ENCODE results near the gene JMJD8. TPM values are rescaled to one million over a fixed set of nuclear protein-coding genes. Genes with fewer than 3 reads are reported as not detected.

Gene JMJD8
- polyA plus RNA-seq, 3 donors, result 28.7 to 45.3 (median 33.5) TPM

GRCh38 chr16:720447-720989, 36.4 kb upstream of the JMJD8 start:
- H3K4me2 ChIP-seq (replicated peaks; ENCODE audit: extremely low read depth, low read length, poor library complexity, severe bottlenecking), result peak overlapping the region; percentile 100
- H3K36me3 Mint-ChIP-seq, result peaks cover 5 to 7% of the 10 kb centered on the region in 2 donors
- peaks cover 19% of the 10 kb centered on the region for H3K4me1 Mint-ChIP-seq
- H3K27me3 Mint-ChIP-seq (ENCODE audit: low read depth in 3 of 3), result peaks cover 39 to 54% (median 40%) of the 10 kb centered on the region in 3 donors
- H3K27ac Mint-ChIP-seq, result peak overlapping the region in 2 of 7 donors; percentile 30 to 61
- H3K4me1 ChIP-seq (ENCODE audit: control insufficient read depth in 1 of 2, insufficient read depth in 2 of 2, low read length in 2 of 2), result peaks cover 25 to 35% of the 10 kb centered on the region in 2 donors
- H2AFZ ChIP-seq (ENCODE audit: insufficient read depth, low read depth, low read length, poor library complexity, severe bottlenecking), result peak overlapping the region; percentile 100
- H3K9me3 ChIP-seq (replicated peaks in 1 of 2; ENCODE audit: control insufficient read depth in 1 of 2, insufficient read depth in 1 of 2, low read length in 2 of 2), result peaks cover 4 to 9% of the 10 kb centered on the region in 2 donors
- H3K27ac ChIP-seq (ENCODE audit: low read depth in 1 of 2, low read length in 2 of 2), result peak overlapping the region in 1 of 2 donors; percentile 36
- H3K9me3 Mint-ChIP-seq, result peaks cover 0 to 3% (median 0%) of the 10 kb centered on the region in 7 donors
- intact Hi-C loops (cut with micrococcal nuclease), result no loop called here
- H3K4me3 ChIP-seq (replicated peaks in 1 of 3; ENCODE audit: low read depth in 2 of 3, low read length in 3 of 3), result peak overlapping the region; percentile 51 to 88 (median 54)
- H3K9ac ChIP-seq (ENCODE audit: insufficient read depth, low read length, poor library complexity, severe bottlenecking), result peak overlapping the region; percentile 72
- no peaks in the 10 kb centered on the region for H3K79me2 ChIP-seq (ENCODE audit: insufficient read depth, low read length)
- DNase-seq, result no peak
- peak overlapping the region; percentile 79 to 87 for H3K4me3 Mint-ChIP-seq
- H3K27me3 ChIP-seq (ENCODE audit: control insufficient read depth in 2 of 2, insufficient read depth in 2 of 2, low read length in 2 of 2), result peaks cover 11 to 53% of the 10 kb centered on the region in 2 donors
- 0% methylated on average over 34 of the region's 38 CpGs for WGBS (ENCODE audit: insufficient coverage)
- no peaks in the 10 kb centered on the region for H3K36me3 ChIP-seq (replicated peaks in 1 of 2; ENCODE audit: control insufficient read depth in 1 of 2, insufficient read depth in 2 of 2, low read length in 2 of 2)
- TF ChIP-seq, protein P1, sequence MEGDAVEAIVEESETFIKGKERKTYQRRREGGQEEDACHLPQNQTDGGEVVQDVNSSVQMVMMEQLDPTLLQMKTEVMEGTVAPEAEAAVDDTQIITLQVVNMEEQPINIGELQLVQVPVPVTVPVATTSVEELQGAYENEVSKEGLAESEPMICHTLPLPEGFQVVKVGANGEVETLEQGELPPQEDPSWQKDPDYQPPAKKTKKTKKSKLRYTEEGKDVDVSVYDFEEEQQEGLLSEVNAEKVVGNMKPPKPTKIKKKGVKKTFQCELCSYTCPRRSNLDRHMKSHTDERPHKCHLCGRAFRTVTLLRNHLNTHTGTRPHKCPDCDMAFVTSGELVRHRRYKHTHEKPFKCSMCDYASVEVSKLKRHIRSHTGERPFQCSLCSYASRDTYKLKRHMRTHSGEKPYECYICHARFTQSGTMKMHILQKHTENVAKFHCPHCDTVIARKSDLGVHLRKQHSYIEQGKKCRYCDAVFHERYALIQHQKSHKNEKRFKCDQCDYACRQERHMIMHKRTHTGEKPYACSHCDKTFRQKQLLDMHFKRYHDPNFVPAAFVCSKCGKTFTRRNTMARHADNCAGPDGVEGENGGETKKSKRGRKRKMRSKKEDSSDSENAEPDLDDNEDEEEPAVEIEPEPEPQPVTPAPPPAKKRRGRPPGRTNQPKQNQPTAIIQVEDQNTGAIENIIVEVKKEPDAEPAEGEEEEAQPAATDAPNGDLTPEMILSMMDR (IDR thresholded peaks at IDR 0.05), result peak; percentile 10
- peaks cover 20% of the 10 kb centered on the region for H4K20me1 ChIP-seq (ENCODE audit: insufficient read depth, low read length)

DNA sequence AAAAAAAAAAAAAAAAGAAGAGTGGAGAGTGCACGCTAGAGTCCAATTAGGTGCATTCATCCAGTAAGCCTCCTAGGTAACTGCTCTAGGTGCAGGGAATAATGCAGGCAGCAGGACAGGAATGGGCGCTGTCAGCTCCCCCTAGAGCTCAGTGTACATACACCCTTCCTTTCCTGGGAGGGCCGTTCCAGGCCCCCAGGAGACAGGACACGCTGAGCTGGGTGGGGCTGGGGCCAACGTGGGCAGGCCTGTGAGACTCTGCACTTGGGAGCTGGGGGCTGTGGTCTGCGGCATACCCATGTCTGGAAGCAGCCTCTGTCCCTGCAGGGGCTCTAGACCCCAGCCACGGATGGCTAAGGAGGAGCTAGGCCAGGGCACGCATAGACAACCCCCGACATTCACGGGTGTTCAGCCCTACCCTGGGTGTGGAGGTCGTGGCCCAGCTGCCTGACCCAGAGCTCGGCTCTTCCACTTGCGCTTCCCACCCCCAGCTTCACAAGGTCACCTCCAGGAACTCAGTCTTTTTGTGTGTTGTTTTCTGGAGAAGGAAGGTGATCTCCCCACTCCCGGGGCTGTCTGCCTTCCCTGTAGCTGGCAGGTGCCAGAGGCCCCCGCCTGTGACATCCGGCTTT, 35.8 kb upstream of the JMJD8 start:
- Histone ChIP-seq H3K27ac (ENCODE audit: low read depth in 1 of 2, low read length in 2 of 2) (no peak overlapping the region), H3K9me3 (replicated peaks in 1 of 2; ENCODE audit: control insufficient read depth in 1 of 2, insufficient read depth in 1 of 2, low read length in 2 of 2) (peaks cover 4 to 9% of the 10 kb centered on the region in 2 donors), H2AFZ (ENCODE audit: insufficient read depth, low read depth, low read length, poor library complexity, severe bottlenecking) (peak overlapping the region; percentile 100), H3K4me2 (replicated peaks; ENCODE audit: extremely low read depth, low read length, poor library complexity, severe bottlenecking) (peak overlapping the region; percentile 100), H3K36me3 (replicated peaks in 1 of 2; ENCODE audit: control insufficient read depth in 1 of 2, insufficient read depth in 2 of 2, low read length in 2 of 2) (no peaks in the 10 kb centered on the region), H3K4me3 (replicated peaks in 1 of 3; ENCODE audit: low read depth in 2 of 3, low read length in 3 of 3) (peak overlapping the region in 2 of 3 experiments; percentile 51 to 88), H3K4me1 (ENCODE audit: control insufficient read depth in 1 of 2, insufficient read depth in 2 of 2, low read length in 2 of 2) (peaks cover 25 to 40% of the 10 kb centered on the region in 2 donors), H3K79me2 (ENCODE audit: insufficient read depth, low read length) (no peaks in the 10 kb centered on the region), H3K27me3 (ENCODE audit: control insufficient read depth in 2 of 2, insufficient read depth in 2 of 2, low read length in 2 of 2) (peaks cover 11 to 47% of the 10 kb centered on the region in 2 donors), H4K20me1 (ENCODE audit: insufficient read depth, low read length) (peaks cover 20% of the 10 kb centered on the region), H3K9ac (ENCODE audit: insufficient read depth, low read length, poor library complexity, severe bottlenecking) (peak overlapping the region; percentile 72)
- Mint-ChIP-seq H3K4me1 (peaks cover 19% of the 10 kb centered on the region), H3K9me3 (peaks cover 0 to 3% (median 0%) of the 10 kb centered on the region in 7 donors), H3K36me3 (peaks cover 5 to 7% of the 10 kb centered on the region in 2 donors), H3K27ac (peak overlapping the region in 1 of 7 donors; percentile 61), H3K27me3 (ENCODE audit: low read depth in 3 of 3) (peaks cover 36 to 48% (median 37%) of the 10 kb centered on the region in 3 donors), H3K4me3 (peak overlapping the region; percentile 79 to 87)
- 7% methylated on average over 10 of the region's 16 CpGs for WGBS (ENCODE audit: insufficient coverage)
- TF ChIP-seq, protein P1 (IDR thresholded peaks at IDR 0.05), result no peak
- no peak for DNase-seq
- intact Hi-C loops (cut with micrococcal nuclease), result no loop called here
